MCF 10A (cell line): ENCODE results near the gene CEBPZ. TPM values are rescaled to one million over a fixed set of nuclear protein-coding genes. Genes with fewer than 3 reads are reported as not detected.

Source experiments
- BruUV-seq: library from RNA; stranded (reverse); fragments of 400-500 nt; replicated peaks from 2 replicates; lab custom pipeline; 2021; lab: Mats Ljungman, UMichigan
- CTCF ChIA-PET: fragments of 300-600 bp; sonication (Branson Sonifier 250); formaldehyde crosslinking; extraction: SDS; loops from one replicate; lab custom pipeline; 2021; ENCODE audit warnings: antibody characterized with exemption, inconsistent platforms; lab: Yijun Ruan, JAX
- POLR2A ChIA-PET: fragments of 300-600, 350-650 bp; sonication (Branson Sonifier 250); formaldehyde crosslinking; extraction: SDS; loops from one replicate; lab custom pipeline; 2020; ENCODE audit warnings: antibody characterized with exemption, inconsistent platforms; lab: Yijun Ruan, JAX
- DNase-seq: peaks from one replicate; pipeline ENCODE4 v3.0.0-alpha.2; 2018; ENCODE audit not compliant: unreplicated experiment
- H3K27ac Mint-ChIP-seq: one replicate; pipeline ENCODE4 v1.8.0; 2022; ENCODE audit warnings: mild to moderate bottlenecking, low read depth, mixed read lengths; ENCODE audit not compliant: unreplicated experiment
- H3K27me3 Mint-ChIP-seq: one replicate; pipeline ENCODE4 v1.8.0; 2022; ENCODE audit warnings: mixed read lengths; ENCODE audit not compliant: insufficient read depth, unreplicated experiment
- H3K36me3 Mint-ChIP-seq: one replicate; pipeline ENCODE4 v1.8.0; 2022; ENCODE audit warnings: mild to moderate bottlenecking, moderate library complexity, mixed read lengths; ENCODE audit not compliant: insufficient read depth, unreplicated experiment
- H3K4me1 Mint-ChIP-seq: one replicate; pipeline ENCODE4 v1.8.0; 2022; ENCODE audit warnings: mixed read lengths; ENCODE audit not compliant: insufficient read depth, unreplicated experiment
- H3K4me3 Mint-ChIP-seq: one replicate; pipeline ENCODE4 v1.8.0; 2022; ENCODE audit warnings: mild to moderate bottlenecking, moderate library complexity, mixed read lengths; ENCODE audit not compliant: unreplicated experiment
- H3K9me3 Mint-ChIP-seq: one replicate; pipeline ENCODE4 v1.8.0; 2022; ENCODE audit warnings: mixed read lengths; ENCODE audit not compliant: unreplicated experiment
- intact Hi-C: fragments of 100-400 bp; cut with micrococcal nuclease; formaldehyde crosslinking; loops from 2 replicates; pipeline ENCODE4 v1.14.1; 2022
- total RNA-seq: library from RNA; stranded (reverse); gene quantifications from 2 replicates; pipeline ENCODE4 v1.2.3, GENCODE V29; 2022
- TF ChIP-seq, protein P1 (sequence below): fragments of 200-600 bp; IDR thresholded peaks from one replicate; pipeline ENCODE4 v1.8.0; 2022; ENCODE audit warnings: antibody characterized with exemption, mild to moderate bottlenecking; ENCODE audit not compliant: unreplicated experiment

CEBPZ gene
- total RNA-seq, 1 experiment from 2014 or later: 61.7 TPM

- POLR2A ChIA-PET: interaction anchor here (0.6 to 3.1 kb wide), 7 partner anchors 9 to 1091 kb away, joined by 3 to 13 read pairs (median 3); partner anchors contain the start of gene EIF2AK2
- CTCF ChIA-PET: interaction anchor here (0.5 to 5.8 kb wide), 7 partner anchors 11 to 689 kb away, joined by 3 to 32 read pairs (median 4); no protein-coding TSS in a partner anchor
- intact Hi-C loops: no loop called here
- H3K4me3 Mint-ChIP-seq: no peak overlapping the region
- no TSS peak for BruUV-seq
- H3K27ac Mint-ChIP-seq: peak overlapping the region; percentile 68
- peaks cover 14% of the 10 kb centered on the region for H3K4me1 Mint-ChIP-seq
- TF ChIP-seq, protein P1, sequence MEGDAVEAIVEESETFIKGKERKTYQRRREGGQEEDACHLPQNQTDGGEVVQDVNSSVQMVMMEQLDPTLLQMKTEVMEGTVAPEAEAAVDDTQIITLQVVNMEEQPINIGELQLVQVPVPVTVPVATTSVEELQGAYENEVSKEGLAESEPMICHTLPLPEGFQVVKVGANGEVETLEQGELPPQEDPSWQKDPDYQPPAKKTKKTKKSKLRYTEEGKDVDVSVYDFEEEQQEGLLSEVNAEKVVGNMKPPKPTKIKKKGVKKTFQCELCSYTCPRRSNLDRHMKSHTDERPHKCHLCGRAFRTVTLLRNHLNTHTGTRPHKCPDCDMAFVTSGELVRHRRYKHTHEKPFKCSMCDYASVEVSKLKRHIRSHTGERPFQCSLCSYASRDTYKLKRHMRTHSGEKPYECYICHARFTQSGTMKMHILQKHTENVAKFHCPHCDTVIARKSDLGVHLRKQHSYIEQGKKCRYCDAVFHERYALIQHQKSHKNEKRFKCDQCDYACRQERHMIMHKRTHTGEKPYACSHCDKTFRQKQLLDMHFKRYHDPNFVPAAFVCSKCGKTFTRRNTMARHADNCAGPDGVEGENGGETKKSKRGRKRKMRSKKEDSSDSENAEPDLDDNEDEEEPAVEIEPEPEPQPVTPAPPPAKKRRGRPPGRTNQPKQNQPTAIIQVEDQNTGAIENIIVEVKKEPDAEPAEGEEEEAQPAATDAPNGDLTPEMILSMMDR: no peak
- no peaks in the 10 kb centered on the region for H3K27me3 Mint-ChIP-seq
- H3K9me3 Mint-ChIP-seq: no peaks in the 10 kb centered on the region
- peak; percentile 95 for DNase-seq
- no peaks in the 10 kb centered on the region for H3K36me3 Mint-ChIP-seq
These were observed 41.8 kb downstream of the CEBPZ start for GRCh38 chr2:37189452-37190153.

- H3K4me3 Mint-ChIP-seq: no peak within 1 kb of the TSS
- no TSS peak for BruUV-seq
- TF ChIP-seq, protein P1: no peak
- peaks cover 14% of the 10 kb centered on the region for H3K4me1 Mint-ChIP-seq
- intact Hi-C loops: no loop called here
- H3K27me3 Mint-ChIP-seq: no peaks in the 10 kb centered on the region
- ChIA-PET CTCF (interaction anchor here (0.6 to 5.8 kb wide), 3 partner anchors 20 to 208 kb away, joined by 3 to 32 read pairs (median 4); no protein-coding TSS in a partner anchor), POLR2A (interaction anchor here (2.0 to 3.1 kb wide), 2 partner anchors 10 to 32 kb away, joined by 5 to 13 read pairs; partner anchors contain the start of gene EIF2AK2)
- DNase-seq: no peak
- no peaks in the 10 kb centered on the region for H3K9me3 Mint-ChIP-seq
- peak within 1 kb of the TSS; percentile 68 for H3K27ac Mint-ChIP-seq
- no peaks in the 10 kb centered on the region for H3K36me3 Mint-ChIP-seq
These were observed 42.8 kb downstream of the CEBPZ start, which contains the start of gene SULT6B1 for GRCh38 chr2:37188570-37188969. TSS of gene SULT6B1 (minus strand) at chr2:37188670. CDS start at chr2:37188640, 30 bp downstream.

GRCh38 chr2:37181726-37182684 is 49.4 kb downstream of the CEBPZ start:
- POLR2A ChIA-PET: interaction anchor here (0.7 to 3.3 kb wide), 2 partner anchors 9 to 50 kb away, joined by 3 to 12 read pairs; partner anchors contain the start of genes CEBPZ and NDUFAF7
- H3K36me3 Mint-ChIP-seq: no peaks in the 10 kb centered on the region
- no peak overlapping the region for H3K27ac Mint-ChIP-seq

More at GRCh38 chr2:37181726-37182684, 49.4 kb downstream of the CEBPZ start:
- TF ChIP-seq, protein P1: no peak
- Mint-ChIP-seq H3K9me3 (no peaks in the 10 kb centered on the region), H3K27me3 (no peaks in the 10 kb centered on the region), H3K4me1 (peaks cover 11% of the 10 kb centered on the region), H3K4me3 (no peak overlapping the region)
- no TSS peak for BruUV-seq
- CTCF ChIA-PET: interaction anchor here (0.5 to 0.7 kb wide), 2 partner anchors 41 to 101 kb away, joined by 3 to 4 read pairs; no protein-coding TSS in a partner anchor
- DNase-seq: no peak
- intact Hi-C loops: no loop called here
